ES-I3 (cell line): ENCODE data around the gene LRSAM1.

ENCODE experiments used
- H3K36me3 ChIP-seq: 2 replicates; pipeline ENCODE4 v1.6.1; 2013; ENCODE audit warnings: mild to moderate bottlenecking, low read length, control low read depth, moderate library complexity; ENCODE audit not compliant: insufficient read depth
- H3K4me1 ChIP-seq: 2 replicates; pipeline ENCODE4 v1.6.1; 2013; ENCODE audit warnings: mild to moderate bottlenecking, control low read depth, low read length; ENCODE audit not compliant: insufficient read depth
- H3K9ac ChIP-seq: 2 replicates; pipeline ENCODE4 v1.6.1; 2013; ENCODE audit warnings: low read depth, mild to moderate bottlenecking, low read length, moderate library complexity
- H3K9me3 ChIP-seq: 2 replicates; pipeline ENCODE4 v1.6.1; 2013; ENCODE audit warnings: mild to moderate bottlenecking, low read length, moderate library complexity; ENCODE audit not compliant: control insufficient read depth, insufficient read depth

The LRSAM1 gene

DNA sequence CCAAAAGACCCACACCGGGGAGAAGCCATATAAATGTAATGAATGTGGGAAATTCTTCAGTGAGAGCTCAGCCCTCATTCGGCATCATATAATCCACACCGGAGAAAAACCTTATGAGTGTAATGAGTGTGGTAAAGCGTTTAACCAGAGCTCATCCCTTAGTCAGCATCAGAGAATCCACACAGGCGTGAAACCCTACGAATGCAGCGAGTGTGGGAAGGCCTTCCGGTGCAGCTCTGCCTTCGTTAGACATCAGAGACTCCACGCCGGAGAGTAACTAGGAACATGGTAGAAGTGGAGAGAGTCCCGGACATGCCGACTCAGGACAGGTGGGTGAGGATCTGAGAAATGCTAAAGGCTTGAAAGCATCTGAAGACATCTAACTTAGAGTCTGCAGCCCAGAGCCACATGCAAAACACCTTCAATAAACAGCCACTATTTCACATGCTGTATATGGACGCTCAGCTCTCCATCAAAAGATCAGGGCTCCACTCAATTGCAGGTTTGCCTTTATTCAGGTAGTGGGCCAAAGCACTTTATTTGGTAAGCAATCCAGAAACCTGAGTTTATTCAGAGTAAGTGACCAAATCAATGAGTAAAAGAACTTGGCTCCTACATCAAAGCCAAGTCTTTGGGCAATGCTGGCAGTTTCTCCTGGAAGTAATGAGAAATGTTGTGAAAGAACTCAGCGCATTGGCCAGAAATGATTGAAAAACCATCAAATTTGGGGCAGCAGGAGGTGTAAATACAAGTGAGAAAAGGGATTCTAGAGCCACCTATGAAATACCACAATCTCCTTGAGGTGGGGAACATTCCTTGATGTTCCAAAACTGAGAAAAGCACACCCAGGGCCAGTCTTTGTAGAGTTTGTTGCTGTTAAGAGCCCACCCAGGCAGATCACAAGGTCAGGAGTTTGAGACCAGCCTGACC is 6.1 kb upstream of the LRSAM1 start:
- peaks cover 60% of the 10 kb centered on the region for H3K36me3 ChIP-seq
- H3K4me1 ChIP-seq: peaks cover 4% of the 10 kb centered on the region; the same call in 1 of the 2 replicates
- H3K9me3 ChIP-seq: no peaks in the 10 kb centered on the region; the same call in 1 of the 2 replicates
- H3K9ac ChIP-seq: no peak overlapping the region

GRCh38 chr9:127445851-127446712 is 5.2 kb upstream of the LRSAM1 start:
- peaks cover 4% of the 10 kb centered on the region; the same call in 1 of the 2 replicates for H3K4me1 ChIP-seq
- no peaks in the 10 kb centered on the region; the same call in 1 of the 2 replicates for H3K9me3 ChIP-seq
- H3K9ac ChIP-seq: no peak overlapping the region
- H3K36me3 ChIP-seq: peaks cover 68% of the 10 kb centered on the region

DNA sequence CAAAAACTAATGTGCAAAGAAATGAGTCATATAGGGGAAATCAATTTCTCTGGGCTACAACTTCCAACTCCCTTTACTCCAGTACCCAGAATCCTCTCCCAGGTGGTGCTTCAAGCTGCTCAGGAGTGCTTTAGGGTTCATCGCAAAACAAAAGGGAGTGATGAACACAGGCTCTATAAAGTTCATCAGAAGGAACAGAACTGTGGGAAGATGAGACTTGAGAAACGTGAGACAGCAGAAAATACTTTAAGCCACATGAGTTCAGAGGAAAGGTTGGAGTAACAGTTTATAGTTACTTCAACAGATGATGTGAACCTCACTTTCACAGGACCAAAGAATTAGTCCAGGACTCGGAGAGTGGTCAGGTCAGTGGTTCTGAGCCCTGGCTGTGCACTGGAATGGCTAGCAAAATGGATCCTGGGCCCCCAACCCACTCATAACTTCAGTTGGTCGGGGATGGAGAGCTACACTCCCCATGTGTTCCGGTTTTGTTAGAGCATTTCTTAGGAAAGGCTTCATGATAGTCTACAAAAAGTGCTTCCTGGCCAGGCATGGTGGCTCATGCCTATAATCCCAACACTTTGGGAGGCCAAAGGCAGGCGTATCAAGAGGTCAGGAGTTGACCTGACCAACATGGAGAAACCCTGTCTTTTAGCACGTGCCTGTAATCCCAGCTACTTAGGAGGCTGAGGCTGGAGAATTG is 4.4 kb upstream of the LRSAM1 start:
- Histone ChIP-seq H3K36me3 (peaks cover 68% of the 10 kb centered on the region), H3K9me3 (no peaks in the 10 kb centered on the region; the same call in 1 of the 2 replicates), H3K9ac (no peak overlapping the region), H3K4me1 (peaks cover 4% of the 10 kb centered on the region; the same call in 1 of the 2 replicates)

GRCh38 chr9:127447416-127448111 is 3.7 kb upstream of the LRSAM1 start:
- Histone ChIP-seq H3K9ac (no peak overlapping the region), H3K36me3 (peaks cover 68% of the 10 kb centered on the region), H3K4me1 (peaks cover 4% of the 10 kb centered on the region; the same call in 1 of the 2 replicates), H3K9me3 (no peaks in the 10 kb centered on the region; the same call in 1 of the 2 replicates)

DNA sequence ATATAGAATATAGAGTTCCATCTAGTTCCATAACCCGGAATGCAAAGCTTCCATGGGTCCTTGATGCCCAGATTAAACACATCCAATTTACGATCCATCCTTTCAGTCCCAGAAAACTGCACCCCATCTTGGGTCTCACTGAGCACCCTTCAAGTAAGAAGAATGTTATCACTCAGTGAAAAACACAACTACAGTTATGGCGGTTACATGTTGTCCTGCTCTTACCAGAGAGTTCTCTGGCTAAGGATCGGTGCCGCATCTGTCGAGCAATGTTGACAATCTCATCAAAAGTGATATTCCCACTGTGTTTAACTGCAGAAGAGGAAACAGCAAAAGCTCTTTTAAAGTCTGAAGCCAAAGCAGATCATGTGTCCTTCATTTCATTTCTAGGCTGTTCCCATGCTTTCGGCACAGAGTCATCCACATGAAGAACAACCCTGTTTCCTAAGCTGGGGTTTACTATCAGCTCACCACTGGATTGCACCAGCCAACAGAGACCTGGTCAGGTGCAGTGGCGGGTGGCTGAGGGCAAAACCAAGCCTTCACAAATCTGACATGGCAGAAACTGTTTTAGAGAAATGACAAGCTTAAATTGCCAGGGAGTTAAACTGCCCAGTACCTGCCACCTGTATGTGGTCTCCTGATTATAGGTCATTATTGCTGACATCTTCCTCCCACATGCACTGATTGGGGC is 3.1 kb upstream of the LRSAM1 start:
- H3K36me3 ChIP-seq: peaks cover 68% of the 10 kb centered on the region
- peaks cover 4% of the 10 kb centered on the region; the same call in 1 of the 2 replicates for H3K4me1 ChIP-seq
- H3K9ac ChIP-seq: peak overlapping the region; percentile 2; the same call in 1 of the 2 replicates
- H3K9me3 ChIP-seq: no peaks in the 10 kb centered on the region; the same call in 1 of the 2 replicates

DNA sequence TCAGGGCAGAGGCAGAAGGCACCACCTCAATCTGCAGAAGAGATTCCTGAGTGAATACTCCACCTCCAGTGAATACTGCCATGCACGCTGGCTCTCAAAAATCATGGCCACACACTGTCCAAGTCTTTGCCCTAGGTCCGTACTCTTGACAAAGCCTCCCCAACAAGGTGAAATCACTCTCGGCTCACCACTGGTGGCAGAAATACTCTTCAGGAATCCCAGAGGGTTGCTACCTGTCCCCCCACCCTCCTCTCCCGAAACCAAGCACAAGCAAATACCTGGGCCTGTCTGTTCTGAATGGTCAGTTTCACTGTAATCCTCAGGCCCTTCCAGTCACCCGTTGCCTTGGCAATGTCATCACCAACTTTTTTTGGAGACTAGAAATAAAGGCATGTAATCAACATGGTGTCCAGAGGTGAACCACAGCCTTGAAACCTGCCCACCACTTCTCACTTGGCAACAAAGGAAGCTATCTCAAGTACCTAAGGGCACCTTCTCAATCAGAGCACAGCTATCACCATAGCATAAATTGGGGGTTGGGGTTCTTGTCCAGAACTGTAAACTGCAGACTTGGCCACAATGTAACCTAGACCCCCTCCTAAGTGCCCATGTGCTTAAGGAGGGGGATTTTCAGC is 1.9 kb upstream of the LRSAM1 start:
- no peaks in the 10 kb centered on the region; the same call in 1 of the 2 replicates for H3K9me3 ChIP-seq
- H3K4me1 ChIP-seq: peaks cover 4% of the 10 kb centered on the region; the same call in 1 of the 2 replicates
- peak overlapping the region; percentile 86 for H3K9ac ChIP-seq
- peaks cover 61% of the 10 kb centered on the region for H3K36me3 ChIP-seq

GRCh38 chr9:127450243-127450760 is 1.0 kb upstream of the LRSAM1 start:
- Histone ChIP-seq H3K36me3 (peaks cover 53% of the 10 kb centered on the region), H3K9me3 (no peaks in the 10 kb centered on the region), H3K4me1 (peaks cover 4% of the 10 kb centered on the region; the same call in 1 of the 2 replicates), H3K9ac (peak overlapping the region; percentile 86)

DNA sequence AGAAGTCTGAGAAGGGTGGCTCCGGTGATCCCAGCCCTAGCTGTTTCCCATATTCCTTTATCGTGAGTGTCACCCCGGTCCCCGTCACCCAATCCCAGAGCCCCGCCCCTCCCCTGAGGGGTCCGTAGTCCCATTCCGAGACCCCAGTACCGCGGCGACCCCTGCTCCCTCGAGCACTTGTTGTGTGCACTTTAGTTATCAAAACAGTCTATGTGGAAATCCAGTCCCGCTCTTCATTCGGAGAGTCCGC is 223 bp downstream of the LRSAM1 start:
- H3K9me3 ChIP-seq: no peaks in the 10 kb centered on the region
- peaks cover 4% of the 10 kb centered on the region; the same call in 1 of the 2 replicates for H3K4me1 ChIP-seq
- H3K9ac ChIP-seq: peak overlapping the region; percentile 86
- peaks cover 45% of the 10 kb centered on the region for H3K36me3 ChIP-seq

GRCh38 chr9:127451858-127452656 is 747 bp downstream of the LRSAM1 start:
- Histone ChIP-seq H3K9ac (peak overlapping the region; percentile 86), H3K36me3 (peaks cover 40% of the 10 kb centered on the region), H3K9me3 (no peaks in the 10 kb centered on the region), H3K4me1 (peaks cover 4% of the 10 kb centered on the region; the same call in 1 of the 2 replicates)

- no peak overlapping the region for H3K9ac ChIP-seq
- no peaks in the 10 kb centered on the region for H3K9me3 ChIP-seq
- peaks cover 33% of the 10 kb centered on the region for H3K36me3 ChIP-seq
- H3K4me1 ChIP-seq: peaks cover 4% of the 10 kb centered on the region; the same call in 1 of the 2 replicates
Observed at GRCh38 chr9:127452691-127453090, 1.4 kb downstream of the LRSAM1 start.

- peaks cover 6% of the 10 kb centered on the region for H3K36me3 ChIP-seq
Observed at GRCh38 chr9:127455324-127455992, 4.1 kb downstream of the LRSAM1 start.

More at GRCh38 chr9:127455324-127455992, 4.1 kb downstream of the LRSAM1 start:
- Histone ChIP-seq H3K4me1 (no peaks in the 10 kb centered on the region), H3K9me3 (no peaks in the 10 kb centered on the region), H3K9ac (no peak overlapping the region)
